CD4-positive, alpha-beta T cell treated with Interleukin-21 for 1 hour (primary cell): ENCODE results near the gene SBK3.
"Not testable (repeated sequence)": the region's sequence is repeated elsewhere in the genome, so short reads cannot be mapped to it uniquely, and the experiment has no call there.

ENCODE experiments used
- DNase-seq: peaks from one replicate; pipeline ENCODE4 v3.0.0-alpha.2; 2020

The SBK3 gene

DNA sequence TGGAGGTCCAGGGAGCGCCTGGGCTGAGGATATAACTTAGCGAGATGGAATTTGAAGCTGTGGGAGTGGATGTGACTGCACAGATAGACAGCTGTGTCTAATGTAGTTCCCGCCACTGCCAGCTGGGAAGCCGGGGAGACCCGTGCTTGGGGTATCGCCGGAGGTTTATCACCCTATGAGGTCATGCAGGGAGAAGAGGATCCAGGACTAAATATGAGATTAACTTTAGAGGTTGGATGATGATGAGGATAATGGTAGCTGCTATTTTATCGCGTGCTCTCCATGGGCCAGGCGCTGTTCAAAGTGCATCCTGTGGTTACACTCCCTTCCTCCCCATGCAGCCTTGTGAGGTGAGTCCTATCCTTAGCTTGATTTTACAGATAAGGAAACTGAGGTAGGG is 37.2 kb downstream of the SBK3 start:
- DNase-seq: no peak

DNA sequence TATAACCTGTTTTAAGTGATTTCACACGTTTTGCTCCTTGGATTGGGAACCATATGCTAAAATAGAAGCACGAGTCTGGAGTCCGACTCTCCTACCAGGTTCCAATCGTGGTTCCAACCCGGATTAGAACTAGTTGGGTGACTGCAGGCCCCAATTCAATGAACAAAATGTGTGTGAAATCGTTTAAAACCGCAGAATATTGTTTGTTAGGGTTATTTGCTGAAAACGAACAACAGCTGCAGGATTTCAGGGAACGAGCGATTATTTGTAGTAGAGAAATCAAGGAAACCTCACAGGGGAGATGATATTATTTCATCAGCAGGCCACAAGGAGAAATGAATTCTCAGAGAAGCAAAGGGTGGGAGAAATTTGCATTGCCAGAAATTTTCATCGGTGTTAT is 40.4 kb downstream of the SBK3 start:
- DNase-seq: no peak

DNA sequence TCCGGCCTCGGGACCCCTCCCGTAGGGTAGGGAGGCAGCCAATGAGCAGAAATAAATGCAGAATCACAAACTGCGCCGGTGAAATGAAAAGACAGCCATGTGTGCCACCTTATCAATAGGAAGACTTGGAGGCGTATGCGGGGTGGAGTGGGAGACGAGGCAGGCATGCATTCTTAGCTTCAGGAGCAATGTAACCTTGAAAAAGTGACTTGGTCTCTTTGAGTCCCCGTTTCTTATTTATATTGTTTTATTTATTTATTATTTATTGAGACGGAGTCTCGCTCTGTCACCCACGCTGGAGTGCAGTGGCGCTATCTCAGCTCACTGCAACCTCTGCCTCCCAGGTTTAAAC is 41.1 kb downstream of the SBK3 start:
- DNase-seq: no peak

DNA sequence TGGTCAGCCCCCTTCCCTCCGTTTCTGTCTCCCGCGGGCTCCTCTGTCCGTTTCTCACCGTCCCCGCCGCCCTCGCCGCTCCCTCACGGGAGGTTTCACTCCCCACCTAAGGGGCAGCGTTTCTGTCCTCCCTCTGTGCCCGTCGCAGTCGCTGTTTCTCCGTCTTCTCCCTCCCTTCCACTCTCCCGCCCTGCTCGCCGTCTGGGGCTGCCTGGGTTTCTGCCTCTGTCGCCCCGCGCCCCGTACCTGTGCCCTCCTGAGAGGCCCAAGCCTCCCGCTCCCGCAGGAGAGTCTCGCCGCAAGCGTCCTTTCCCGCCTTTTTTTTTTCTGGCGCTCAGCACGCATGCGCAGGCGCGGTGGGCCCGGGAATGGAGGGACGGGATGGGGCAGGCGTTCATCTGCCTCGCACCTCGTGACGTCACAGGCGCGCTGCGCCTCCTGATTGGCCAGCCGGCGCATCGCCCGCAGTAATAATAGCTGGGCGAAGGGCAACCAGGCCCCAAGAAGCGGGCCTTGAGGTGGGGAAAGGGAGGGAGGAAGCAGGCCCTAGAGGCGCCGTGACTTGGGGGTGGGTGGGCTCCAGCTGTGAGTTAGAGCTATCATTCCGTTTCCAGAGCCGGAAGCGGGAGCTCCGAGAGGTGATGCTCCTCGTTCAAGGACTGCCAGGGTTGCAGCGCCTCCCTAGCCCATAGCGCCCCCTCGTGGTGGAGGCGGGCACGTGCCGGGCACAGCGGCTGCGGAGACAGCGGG is 41.7 kb downstream of the SBK3 start:
- DNase-seq: peak; percentile 92

DNA sequence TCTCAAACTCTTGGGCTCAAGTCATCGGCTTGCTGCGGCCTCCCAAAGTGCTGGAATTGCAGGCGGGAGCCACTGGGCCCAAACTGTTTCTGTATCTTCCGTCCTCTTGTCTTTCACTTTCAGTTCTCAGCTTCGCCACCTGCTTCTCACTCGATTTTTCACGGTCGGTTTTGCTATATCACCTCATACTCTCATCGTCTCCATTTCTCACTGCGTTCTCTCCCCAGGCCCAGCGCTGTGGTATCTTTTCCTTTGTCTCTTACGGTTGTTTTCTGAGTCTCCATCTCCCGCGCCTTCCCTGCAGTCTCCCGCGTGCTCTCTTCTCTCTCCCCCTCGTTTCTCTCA is 42.2 kb downstream of the SBK3 start:
- DNase-seq: no peak

GRCh38 chr19:55502197-55502952 is 43.0 kb downstream of the SBK3 start:
- DNase-seq: no peak

DNA sequence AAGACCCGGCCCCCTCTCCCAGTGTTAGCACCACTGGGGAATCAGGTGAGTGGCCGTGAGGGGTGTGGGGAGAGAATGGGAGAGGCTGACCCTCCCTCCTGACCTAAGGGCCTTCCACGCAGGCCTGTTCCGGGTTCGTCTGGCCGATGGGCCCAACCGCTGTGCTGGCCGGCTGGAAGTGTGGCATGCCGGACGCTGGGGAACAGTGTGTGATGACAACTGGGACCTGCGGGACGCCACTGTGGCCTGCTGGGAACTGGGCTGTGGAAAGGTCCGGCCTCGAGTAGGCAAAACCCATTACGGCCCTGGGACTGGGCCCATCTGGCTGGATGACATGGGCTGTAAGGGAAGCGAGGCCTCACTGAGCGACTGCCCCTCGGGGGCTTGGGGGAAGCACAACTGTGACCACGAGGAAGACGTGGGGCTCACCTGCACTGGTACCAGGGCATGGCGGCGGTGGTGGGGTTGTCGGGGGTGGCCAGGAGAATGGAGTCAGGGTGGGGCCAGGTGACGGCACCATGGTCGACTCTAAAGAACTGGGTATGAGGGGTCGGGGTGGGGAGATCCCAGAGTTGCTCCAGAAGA is 44.9 kb downstream of the SBK3 start:
- no peak for DNase-seq

DNA sequence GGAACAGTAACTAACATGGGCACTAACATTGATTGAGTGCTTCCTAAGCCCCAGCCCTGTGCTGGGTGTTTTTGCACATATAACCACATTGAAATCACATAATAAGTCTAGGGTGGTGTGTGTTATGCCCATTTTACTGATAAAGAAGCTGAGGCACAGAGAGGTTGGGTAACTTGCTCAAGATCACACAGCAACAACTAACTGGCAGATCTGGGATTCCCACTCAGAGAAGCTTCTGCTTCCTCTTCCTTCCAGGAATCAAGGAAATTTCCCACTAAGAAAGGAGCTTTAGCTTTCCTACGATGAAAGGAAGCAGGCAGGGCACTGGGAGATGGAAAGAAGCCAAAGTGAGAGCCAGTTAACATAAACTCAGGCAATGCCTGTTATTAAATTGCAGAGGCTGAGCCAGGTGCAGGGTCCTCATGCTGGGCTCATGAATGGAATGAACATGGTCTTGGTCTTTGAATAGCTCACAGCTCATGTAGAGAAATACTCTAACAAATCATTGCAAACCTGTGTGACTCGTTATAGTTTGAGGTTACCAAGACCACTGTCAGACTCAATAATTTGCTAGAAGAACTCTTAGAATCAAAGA is 47.0 kb downstream of the SBK3 start:
- DNase-seq: no peak

- DNase-seq: no peak
Measured at GRCh38 chr19:55497763-55498162, 47.6 kb downstream of the SBK3 start.

DNA sequence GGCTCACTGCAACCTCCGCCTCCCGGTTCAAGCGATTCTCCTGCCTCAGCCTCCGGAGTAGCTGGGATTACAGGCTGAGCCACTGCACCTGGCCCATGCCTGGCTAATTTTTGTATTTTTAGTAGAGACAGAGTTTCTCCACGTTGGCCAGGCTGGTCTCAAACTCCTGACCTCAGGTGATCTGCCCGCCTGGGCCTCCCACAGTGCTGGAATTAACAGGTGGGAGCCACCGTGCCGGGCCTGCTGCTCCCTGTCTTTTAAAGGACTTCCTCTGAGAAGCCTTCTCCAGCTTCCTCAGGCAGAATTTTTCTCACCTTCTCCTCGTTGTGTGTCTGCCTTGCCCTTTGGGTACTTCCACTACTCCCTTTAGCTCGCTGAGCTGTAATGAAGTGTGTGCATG is 48.5 kb downstream of the SBK3 start:
- not testable (repeated sequence) for DNase-seq

GRCh38 chr19:55495646-55496349 is 49.5 kb downstream of the SBK3 start:
- DNase-seq: no peak

DNA sequence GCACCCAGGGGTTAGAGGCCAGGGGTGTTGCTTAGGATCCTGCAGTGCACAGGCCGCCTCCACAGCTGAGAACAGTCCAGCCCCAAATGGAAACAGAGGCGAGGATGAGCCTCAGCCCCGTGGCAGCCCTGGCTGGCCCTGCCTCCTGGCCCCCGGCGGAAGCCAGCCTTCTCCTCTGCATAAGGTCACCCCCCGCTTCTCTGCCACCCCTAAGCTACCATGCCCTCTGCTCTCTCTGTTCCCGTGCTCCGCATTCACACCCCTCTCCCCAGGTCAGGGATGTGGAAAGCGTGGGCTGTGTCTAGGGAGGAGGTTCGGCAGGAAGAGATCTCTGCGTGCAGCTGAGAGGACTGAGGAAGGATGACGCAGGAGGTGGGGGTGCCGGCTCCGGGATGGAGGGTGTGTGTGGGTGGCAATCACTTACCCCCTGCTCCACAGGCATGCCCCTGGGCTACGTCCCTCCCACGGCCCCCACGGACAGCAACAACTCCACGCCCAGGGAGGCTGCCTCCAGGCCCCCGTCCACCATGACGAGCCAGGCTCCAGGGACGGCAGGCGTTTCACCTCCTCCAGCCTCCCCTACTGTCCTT is 51.1 kb downstream of the SBK3 start:
- no peak for DNase-seq

DNA sequence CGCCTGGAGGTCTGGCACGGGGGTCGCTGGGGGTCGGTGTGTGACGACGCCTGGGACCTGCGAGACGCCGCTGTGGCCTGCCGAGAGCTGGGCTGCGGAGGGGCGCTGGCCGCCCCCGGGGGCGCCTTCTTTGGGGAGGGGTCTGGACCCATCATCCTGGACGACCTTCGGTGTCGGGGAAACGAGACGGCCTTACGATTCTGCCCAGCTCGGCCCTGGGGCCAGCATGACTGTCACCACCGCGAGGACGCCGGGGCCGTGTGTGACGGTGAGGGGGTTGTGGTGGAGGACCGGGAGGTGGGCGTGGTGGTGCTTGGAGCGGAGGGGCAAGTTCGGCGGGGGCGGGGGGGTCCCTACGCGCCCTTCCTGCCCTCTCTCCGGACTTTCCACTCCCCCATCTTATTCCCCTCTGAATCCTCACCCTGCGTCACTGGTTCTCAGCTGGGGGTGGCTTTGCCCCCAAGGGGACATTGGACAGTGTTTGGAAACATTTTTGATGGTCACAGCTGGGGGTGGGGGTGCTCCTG is 51.6 kb downstream of the SBK3 start:
- DNase-seq: no peak

DNA sequence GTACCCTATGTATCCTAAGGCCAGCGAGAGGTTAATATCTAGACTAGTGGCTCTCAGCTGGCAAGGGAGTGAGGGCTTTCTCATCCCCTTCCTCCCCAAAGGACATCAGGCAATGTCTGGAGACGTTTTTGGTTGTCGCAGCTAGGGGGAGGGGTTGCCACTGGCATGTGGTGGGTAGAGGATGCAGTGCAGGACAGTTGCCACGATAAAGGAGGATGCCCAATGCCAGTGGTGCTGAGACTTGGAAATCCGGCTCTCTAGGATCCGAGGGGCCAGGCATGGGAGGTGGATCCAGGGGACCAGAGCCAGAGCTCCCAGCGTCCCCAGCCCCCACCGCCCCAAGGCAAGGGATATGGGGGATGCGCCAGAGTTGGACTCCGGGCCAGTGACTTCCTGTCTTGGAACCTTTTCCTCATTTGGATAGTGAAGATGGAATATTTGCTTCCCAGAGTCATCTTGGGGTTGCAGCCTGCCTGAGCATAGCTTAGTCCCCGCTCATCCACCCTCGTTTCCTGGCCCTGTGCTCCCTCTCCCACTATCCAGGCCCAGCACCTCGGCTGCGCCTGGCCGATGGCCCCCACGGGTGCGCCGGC is 52.2 kb downstream of the SBK3 start:
- DNase-seq: no peak

GRCh38 chr19:55492362-55492944 is 52.9 kb downstream of the SBK3 start:
- DNase-seq: no peak

GRCh38 chr19:55491546-55492360 is 53.6 kb downstream of the SBK3 start:
- no peak for DNase-seq
